Measurements from ENCODE around the gene HLCS.
"Not testable (repeated sequence)": the region's sequence is repeated elsewhere in the genome, so short reads cannot be mapped to it uniquely, and the experiment has no call there.

Gene HLCS

DNA sequence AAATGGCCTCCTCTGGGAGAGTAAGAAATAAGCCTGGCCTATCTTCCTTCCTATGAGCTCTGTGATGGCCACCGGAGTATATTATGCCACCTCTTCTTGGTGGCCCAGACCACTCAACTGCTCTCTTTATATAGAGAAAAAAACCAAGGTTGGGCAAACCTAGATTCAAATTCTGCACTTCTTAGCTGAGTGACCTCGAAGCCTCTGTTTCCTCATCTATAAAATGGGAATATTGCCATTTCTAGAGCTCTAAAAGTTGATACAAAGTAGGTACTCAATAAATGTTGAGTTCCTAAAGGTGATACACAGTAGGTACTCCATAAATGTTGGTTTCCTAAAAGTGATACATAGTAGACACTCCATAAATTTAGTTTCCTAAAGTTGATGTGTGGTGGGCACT is 120.7 kb downstream of the HLCS start:
- DNase-seq = no peak

DNA sequence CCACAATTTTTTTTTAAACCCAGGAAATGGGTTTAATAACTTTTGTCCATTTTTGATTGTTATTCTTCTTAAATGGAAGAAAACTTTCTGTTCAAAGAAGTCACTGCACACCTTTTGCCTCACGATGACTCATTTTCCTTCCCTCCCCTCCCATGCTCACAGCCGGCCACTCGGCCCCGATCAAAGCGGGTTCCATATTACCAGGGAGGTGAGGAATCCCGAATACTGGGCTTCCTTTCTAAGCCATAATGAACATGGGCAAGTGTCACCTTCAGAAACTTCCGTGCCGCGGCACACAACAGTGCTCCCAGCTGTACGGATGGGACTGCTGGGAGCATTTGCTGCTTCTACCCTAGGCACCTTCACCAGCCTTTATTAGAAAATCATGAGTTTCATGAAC is 121.4 kb downstream of the HLCS start:
- DNase-seq = no peak

GRCh38 chr21:36841866-36842265 is 124.6 kb downstream of the HLCS start:
- no peak for DNase-seq

DNA sequence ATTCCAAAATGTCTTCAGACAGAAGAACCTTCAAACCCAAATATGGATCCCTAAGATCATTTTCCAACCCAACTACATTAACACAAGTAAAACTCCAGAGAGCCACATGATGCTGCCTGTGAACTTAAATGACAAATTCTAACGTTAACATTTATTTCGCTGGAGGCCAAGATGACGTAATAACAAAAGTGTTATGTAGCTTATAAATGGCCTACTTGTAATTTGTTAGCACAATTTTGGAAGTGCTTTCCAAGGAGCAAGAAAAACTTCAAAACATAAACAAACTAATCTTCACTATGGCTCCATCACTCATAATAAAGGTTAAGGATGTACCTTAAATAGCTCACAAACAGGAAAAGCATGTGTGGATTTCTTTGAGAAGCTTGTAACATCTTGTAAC is 126.7 kb downstream of the HLCS start:
- DNase-seq = no peak

DNA sequence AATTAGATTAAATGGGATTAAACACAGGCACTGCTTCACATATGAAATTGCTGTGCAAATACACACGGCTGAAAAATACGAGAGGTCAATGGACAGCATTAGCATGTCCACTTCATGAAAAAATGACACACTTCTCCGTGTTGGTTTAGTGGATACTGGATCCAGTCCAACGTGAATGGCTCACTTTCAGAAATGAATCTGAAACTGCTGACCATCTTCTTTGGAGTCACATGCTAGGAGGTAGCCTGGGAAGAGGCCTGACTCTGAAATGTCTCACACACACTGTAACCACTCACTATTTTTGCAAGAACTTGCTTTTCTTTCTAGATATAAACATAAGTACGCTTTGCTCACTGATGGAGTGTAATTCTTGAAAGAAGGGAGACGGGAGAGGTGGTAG is 127.3 kb downstream of the HLCS start:
- no peak for DNase-seq

DNA sequence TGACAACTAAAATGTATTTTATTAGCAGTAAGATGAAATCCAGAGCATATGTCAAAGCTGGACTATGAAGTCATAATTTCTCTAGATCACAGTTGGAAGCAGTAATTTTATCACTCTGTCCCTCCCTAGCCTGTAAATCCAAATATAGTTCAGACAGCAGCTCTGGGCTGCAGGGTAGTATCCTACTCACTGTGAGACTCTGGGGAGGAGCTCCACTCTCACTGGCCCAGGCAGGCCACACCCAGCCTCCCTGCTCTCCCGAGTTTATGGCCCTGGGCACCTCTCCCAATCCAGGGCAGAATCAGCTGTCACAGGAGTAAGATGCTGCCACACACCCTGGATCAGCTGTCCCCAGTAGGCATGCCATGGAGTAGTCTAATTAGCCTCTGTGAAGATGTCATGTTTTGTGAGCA is 131.1 kb downstream of the HLCS start:
- no peak for DNase-seq

DNA sequence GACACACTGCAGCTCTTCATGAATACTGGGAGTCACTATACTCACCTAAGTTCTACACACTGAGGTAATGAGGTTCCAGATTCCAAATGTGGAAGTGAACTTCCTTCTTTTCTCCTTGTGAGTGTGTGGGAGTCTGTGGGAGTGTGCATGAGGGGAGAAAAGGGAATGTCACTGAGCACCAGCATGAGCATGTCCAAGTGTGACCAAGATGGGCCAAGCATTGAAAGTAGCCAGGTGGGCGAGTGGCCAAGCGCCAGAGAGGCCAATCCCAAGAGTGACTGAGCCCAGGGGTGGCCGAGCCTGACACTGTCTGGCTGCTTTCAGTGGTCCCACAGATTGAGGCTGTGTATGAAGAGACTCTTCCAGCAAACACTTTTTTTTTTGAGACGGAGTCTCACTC is 132.3 kb downstream of the HLCS start:
- no peak for DNase-seq

GRCh38 chr21:36830100-36830499 is 136.4 kb downstream of the HLCS start:
- DNase-seq = no peak

- no peak for DNase-seq
These were observed 137.5 kb downstream of the HLCS start for GRCh38 chr21:36828891-36829515.

DNA sequence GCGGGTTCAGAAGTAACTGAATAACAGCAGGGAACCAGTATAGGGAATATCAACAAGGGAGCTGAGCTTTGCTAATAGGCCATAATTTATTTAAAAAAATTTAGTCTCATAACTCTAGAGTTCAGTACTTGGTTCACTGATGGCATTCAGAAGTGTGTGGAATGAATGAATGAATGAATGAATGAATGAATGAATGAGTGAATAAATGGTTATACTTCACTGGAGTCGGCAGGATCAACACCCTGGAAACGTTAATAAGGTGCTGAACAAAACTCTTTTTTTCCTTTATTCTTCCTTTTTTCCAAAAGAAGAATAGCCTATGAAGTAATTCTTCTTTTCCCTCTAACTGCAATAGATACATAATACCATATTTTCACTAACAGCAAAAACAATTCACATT is 138.3 kb downstream of the HLCS start:
- DNase-seq = no peak

DNA sequence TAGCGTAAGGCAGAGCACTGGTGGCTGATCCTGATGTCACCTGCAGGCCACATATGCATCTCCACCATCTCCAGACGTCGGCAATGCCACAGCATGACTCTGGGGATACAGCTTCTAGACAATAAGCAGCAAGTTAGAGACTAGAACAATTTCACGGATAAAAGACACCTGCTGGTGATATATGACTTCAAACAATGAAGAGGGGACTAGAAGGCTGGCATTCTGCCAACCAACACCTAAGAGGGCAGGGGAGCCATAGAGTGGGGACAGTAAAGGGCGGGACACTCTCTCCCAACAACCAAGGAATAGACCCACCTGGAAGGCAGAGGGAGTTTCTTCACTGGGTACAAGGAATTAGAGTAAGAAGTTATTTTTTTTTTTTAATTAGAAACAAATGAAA is 140.8 kb downstream of the HLCS start:
- no peak for DNase-seq

DNA sequence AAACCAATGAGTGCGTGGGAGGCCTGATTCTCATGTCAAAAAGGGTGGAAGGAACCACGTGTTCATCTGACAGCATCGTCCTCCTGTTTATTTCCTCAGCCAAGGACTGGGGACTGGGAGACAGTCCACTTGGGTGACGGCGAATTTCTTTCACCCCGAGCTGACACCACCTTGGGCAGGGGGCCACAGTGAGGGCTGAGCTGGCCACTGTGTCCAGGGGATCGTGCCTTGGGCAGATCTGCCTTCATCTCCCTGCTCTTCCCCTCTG is 145.5 kb downstream of the HLCS start:
- DNase-seq = no peak

DNA sequence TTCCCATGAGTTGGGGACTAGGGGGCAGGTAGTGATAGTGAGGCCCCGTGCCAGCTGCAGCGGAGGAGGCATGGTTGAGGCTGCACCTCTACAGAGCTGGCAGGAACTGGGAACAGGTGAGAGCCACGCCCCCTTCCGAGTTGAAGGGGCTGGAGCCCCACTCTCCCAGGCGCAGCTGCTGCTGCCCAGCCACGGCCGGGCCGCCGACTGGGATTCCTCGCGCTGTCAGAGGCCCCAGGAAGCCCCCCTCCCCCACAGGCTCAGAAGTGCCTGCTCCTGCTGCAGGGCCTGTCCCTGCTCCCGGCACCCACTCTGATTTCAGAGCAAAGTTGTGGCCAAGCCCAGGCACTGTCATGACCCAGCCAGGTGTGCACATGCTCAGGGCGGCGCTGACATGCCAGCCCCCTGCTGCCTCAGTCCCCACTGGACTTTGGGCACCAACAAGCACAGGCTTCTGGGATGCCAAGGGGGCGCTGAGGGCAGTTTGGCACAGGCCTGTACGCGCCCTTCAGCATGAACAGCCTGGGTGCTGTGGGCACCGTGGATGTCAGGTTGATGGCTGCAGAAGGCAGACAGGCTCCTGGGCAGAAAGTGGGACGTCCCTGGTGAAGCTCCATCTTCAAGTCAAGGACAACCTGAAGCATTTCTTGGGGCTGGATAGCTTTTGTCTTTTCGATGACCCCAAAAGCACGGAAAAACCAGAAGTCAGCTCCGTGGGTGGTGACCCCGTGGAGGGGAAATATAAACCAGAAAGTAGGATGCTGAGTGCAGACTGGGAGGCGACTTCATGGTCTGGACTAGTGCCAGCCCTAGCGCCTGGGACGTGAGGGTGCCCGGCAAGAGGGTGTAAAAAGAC is 146.1 kb downstream of the HLCS start:
- DNase-seq = no peak

DNA sequence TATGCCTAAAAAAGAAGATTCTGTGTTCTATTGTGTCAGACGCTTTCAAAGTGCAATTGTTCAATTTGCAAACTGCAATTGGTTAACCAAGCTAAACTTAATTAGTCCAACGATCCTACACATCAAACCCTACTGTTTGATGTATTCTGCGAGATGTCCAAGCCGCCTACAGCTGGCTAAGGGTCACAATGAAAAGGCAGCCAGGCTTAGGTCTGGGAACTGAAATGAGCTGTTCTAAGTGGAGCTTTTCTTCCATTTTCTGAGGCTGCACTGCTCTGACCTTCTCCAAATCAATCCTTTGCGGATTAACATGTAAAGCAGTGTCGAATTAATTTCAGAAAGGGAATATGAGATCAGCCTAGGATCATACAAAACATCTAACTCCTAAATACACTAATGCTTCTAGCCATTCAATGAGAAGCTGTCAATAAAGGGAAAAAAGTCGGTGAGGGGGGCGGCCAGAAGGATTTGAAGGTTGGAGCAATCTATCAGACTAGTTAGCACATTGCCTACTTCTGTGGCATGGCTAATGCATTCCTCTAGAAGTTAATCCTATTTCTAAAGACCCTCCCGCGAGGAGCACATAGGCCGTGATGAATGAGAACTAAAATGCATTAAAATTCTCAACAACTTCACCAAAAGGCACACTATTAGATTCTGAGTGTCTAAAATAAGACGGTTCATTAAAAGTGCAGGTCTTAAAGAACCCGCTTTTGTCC is 148.6 kb downstream of the HLCS start:
- DNase-seq = no peak

DNA sequence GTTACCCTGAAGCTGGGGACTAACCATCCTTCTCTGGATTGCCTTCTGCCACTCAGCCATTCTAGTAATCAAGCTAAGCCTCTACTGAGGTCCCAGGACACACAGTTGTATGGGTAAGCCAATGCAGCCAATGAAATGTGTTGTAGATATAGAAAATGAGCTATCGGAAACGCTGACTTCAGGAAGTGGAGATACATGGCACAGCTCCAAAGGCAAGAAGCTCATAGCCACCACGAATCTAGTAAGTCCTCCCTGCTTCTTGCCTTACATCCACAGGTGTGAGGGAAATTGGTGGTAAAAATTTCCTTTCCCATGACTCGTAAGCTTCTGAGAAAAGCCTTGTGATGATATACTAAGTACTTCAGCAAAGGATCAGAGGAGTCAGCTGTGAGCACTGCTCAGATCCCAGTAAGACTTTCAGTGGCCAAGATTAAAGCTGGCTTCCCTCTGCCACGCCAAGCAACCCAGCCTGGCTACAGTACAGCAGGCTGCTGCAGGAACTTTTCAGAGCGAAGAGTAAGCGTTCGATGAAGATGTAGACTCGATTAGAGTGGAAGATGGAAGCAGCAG is 149.8 kb downstream of the HLCS start:
- DNase-seq = no peak

GRCh38 chr21:36816026-36816425 is 150.4 kb downstream of the HLCS start:
- not testable (repeated sequence) for DNase-seq

DNA sequence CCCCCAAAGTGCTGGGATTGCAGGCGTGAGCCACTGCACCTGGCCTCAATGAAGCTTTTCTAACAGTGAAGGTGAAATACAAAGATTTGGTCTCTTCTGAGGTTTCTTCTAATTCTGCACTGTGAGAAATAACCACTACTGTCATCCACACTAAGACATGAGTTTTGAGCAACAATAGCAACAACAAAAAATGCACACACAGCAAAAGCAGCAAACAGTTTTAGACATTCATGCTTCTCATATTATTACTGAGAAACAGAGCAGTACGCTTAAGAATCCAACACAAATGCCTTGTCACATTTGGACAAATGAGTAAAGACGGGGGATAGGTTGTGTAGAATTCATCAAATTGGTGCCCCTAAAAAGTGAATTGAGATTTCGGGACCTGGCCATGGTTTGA is 151.2 kb downstream of the HLCS start:
- no peak for DNase-seq

DNA sequence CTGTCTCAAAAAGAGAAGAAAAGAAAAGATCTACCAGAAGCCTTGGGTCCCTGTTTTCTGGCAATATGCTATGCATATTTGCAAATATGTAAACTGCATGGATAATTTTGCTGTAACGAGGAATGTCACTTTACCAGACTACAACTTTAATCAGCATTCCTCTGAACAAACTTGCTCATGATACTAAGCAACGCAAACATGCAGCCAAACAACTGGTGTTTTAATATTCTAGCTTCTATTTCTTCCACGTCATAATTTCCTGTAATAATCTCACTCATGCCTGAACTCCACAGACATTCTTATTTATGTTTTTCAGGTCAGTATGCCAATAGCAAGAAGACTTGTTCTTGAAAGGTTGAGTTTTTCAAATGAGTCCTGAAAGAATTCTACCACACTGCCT is 153.4 kb downstream of the HLCS start:
- DNase-seq = no peak

- DNase-seq = no peak
These were observed 154.7 kb downstream of the HLCS start for GRCh38 chr21:36811762-36812161.

DNA sequence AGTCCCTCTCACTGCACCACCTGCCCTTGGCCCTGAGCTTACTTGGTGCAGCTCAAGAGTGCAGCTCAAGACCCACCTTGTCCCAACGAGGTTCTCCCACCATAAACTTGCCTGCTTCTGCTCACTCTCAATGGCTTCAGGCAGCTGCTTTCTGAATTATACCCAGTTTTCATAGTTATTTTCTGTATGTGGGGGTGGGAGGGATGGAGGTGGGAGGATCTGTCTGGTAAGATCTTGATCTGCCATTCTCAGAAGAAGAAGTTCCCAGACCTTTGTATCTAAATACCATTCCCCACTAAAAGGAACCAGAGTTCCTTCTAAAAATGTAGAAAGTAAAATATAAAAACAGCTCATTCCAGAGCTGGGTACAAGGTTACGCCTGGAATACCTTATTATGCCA is 156.0 kb downstream of the HLCS start:
- no peak for DNase-seq

GRCh38 chr21:36807422-36807928 is 159.0 kb downstream of the HLCS start:
- DNase-seq = no peak

DNA sequence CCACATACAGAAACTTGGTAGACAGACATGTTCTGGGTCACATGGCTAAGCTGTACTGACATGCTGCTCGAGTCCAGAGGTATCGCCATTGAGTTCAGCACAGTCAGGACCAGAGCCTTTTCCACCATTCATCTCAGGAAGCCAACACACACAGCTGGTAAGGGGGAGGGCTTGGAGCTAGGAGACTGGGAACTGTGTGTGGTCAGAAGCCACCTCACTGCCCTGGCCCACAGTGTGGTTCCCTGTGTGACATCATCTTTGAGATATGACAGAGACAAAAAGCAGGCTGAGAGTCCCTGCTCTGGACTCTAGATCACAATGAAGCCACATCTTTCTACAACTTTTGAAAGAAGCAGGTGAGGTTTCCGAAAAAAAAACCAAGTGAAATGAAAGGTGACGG is 160.4 kb downstream of the HLCS start:
- DNase-seq = no peak

- no peak for DNase-seq
These were observed 161.4 kb downstream of the HLCS start for GRCh38 chr21:36804874-36805611.

Data from NCI-H2107 (cell line).